ENCODE data around the gene ZNF429.
"Not testable (repeated sequence)": the region's sequence is repeated elsewhere in the genome, so short reads cannot be mapped to it uniquely, and the experiment has no call there.

The ZNF429 gene

GRCh38 chr19:21487969-21488368 lies 17.4 kb upstream of the ZNF429 start:
- H3K4me3 ChIP-seq (ENCODE audit: low read depth, low read length), result no peak overlapping the region
- TF ChIP-seq CTCF (IDR thresholded peaks at IDR 0.05; ENCODE audit: borderline replicate concordance, insufficient read depth, low read depth, low read length), result no peak

- H3K4me3 ChIP-seq (ENCODE audit: low read depth, low read length), result no peak overlapping the region
- TF ChIP-seq CTCF (IDR thresholded peaks at IDR 0.05; ENCODE audit: borderline replicate concordance, insufficient read depth, low read depth, low read length), result no peak
These were observed 14.3 kb upstream of the ZNF429 start for GRCh38 chr19:21491146-21491545.

GRCh38 chr19:21492947-21493906 lies 12.2 kb upstream of the ZNF429 start:
- no peak for TF ChIP-seq CTCF (IDR thresholded peaks at IDR 0.05; ENCODE audit: borderline replicate concordance, insufficient read depth, low read depth, low read length)
- H3K4me3 ChIP-seq (ENCODE audit: low read depth, low read length), result no peak overlapping the region

GRCh38 chr19:21496876-21497275 lies 8.5 kb upstream of the ZNF429 start:
- H3K4me3 ChIP-seq (ENCODE audit: low read depth, low read length), result no peak overlapping the region
- no peak for TF ChIP-seq CTCF (IDR thresholded peaks at IDR 0.05; ENCODE audit: borderline replicate concordance, insufficient read depth, low read depth, low read length)

- no peak for TF ChIP-seq CTCF (IDR thresholded peaks at IDR 0.05; ENCODE audit: borderline replicate concordance, insufficient read depth, low read depth, low read length)
- no peak overlapping the region for H3K4me3 ChIP-seq (ENCODE audit: low read depth, low read length)
These were observed 6.8 kb upstream of the ZNF429 start for GRCh38 chr19:21498651-21499050.

GRCh38 chr19:21508198-21508597 lies 2.8 kb downstream of the ZNF429 start:
- TF ChIP-seq CTCF (IDR thresholded peaks at IDR 0.05; ENCODE audit: borderline replicate concordance, insufficient read depth, low read depth, low read length), result no peak
- no peak overlapping the region for H3K4me3 ChIP-seq (ENCODE audit: low read depth, low read length)

GRCh38 chr19:21511058-21511457 lies 5.7 kb downstream of the ZNF429 start:
- not testable (repeated sequence) for H3K4me3 ChIP-seq (ENCODE audit: low read depth, low read length)

GRCh38 chr19:21512609-21513008 lies 7.2 kb downstream of the ZNF429 start:
- H3K4me3 ChIP-seq (ENCODE audit: low read depth, low read length), result not testable (repeated sequence)
